ENCODE results near the gene PTPN4. TPM values are rescaled to one million over a fixed set of nuclear protein-coding genes. Genes with fewer than 3 reads are reported as not detected.

The PTPN4 gene
- polyA plus RNA-seq, 1 donor from 2014 or later, result 22.0 TPM

DNA sequence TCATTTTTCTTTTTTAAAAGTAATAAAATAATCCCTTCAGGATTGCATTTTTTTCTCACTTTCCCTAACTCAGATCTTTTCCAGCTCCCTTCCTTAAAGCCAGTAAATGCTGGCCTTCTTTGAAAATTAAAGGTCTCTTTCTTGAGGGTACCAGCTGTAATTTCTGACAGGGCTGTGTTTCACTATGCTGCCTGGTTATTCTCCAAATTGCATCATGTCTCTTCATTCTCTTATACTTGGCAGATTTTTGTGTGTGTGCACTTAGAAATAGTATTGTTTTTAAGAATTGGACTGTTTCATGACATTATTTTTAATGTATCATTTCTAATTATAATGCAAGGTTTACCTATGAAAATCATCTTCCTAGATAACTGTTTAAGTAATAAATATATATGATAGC is 181.1 kb downstream of the PTPN4 start:
- Histone ChIP-seq H3K27me3 (ENCODE audit: insufficient read depth, low read depth, low read length) (no peaks in the 10 kb centered on the region), H3K4me3 (ENCODE audit: low read length) (no peak overlapping the region), H4K20me1 (ENCODE audit: insufficient read depth) (no peaks in the 10 kb centered on the region), H3K79me2 (replicated peaks; ENCODE audit: insufficient read depth, low read length) (no peaks in the 10 kb centered on the region), H3K36me3 (ENCODE audit: insufficient read depth, low read length) (no peaks in the 10 kb centered on the region), H3K9ac (ENCODE audit: low read length) (no peak overlapping the region), H3K9me3 (ENCODE audit: low read length) (no peaks in the 10 kb centered on the region), H2AFZ (ENCODE audit: low read depth, low read length) (no peak overlapping the region), H3K27ac (ENCODE audit: low read length) (no peak overlapping the region), H3K9me2 (ENCODE audit: insufficient read depth, low read length) (no peaks in the 10 kb centered on the region), H3K4me2 (ENCODE audit: low read length) (no peak overlapping the region), H3F3A (ENCODE audit: insufficient read depth, low read length, poor library complexity, severe bottlenecking) (no peaks in the 10 kb centered on the region)
- no peak for TF ChIP-seq MXI1 (conservative IDR thresholded peaks at IDR 0.05; ENCODE audit: poor library complexity, severe bottlenecking)
- TF ChIP-seq, protein P1, sequence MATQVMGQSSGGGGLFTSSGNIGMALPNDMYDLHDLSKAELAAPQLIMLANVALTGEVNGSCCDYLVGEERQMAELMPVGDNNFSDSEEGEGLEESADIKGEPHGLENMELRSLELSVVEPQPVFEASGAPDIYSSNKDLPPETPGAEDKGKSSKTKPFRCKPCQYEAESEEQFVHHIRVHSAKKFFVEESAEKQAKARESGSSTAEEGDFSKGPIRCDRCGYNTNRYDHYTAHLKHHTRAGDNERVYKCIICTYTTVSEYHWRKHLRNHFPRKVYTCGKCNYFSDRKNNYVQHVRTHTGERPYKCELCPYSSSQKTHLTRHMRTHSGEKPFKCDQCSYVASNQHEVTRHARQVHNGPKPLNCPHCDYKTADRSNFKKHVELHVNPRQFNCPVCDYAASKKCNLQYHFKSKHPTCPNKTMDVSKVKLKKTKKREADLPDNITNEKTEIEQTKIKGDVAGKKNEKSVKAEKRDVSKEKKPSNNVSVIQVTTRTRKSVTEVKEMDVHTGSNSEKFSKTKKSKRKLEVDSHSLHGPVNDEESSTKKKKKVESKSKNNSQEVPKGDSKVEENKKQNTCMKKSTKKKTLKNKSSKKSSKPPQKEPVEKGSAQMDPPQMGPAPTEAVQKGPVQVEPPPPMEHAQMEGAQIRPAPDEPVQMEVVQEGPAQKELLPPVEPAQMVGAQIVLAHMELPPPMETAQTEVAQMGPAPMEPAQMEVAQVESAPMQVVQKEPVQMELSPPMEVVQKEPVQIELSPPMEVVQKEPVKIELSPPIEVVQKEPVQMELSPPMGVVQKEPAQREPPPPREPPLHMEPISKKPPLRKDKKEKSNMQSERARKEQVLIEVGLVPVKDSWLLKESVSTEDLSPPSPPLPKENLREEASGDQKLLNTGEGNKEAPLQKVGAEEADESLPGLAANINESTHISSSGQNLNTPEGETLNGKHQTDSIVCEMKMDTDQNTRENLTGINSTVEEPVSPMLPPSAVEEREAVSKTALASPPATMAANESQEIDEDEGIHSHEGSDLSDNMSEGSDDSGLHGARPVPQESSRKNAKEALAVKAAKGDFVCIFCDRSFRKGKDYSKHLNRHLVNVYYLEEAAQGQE (IDR thresholded peaks at IDR 0.05; ENCODE audit: borderline replicate concordance), result no peak
- TF ChIP-seq POLR2AphosphoS5 (IDR thresholded peaks at IDR 0.05), result no peak
- TF ChIP-seq EZH2 (IDR thresholded peaks at IDR 0.05; ENCODE audit: borderline replicate concordance, insufficient read depth, low read length, poor library complexity, severe bottlenecking), result no peak
- TF ChIP-seq EP300 (conservative IDR thresholded peaks at IDR 0.05; ENCODE audit: poor library complexity, severe bottlenecking), result no peak
- TF ChIP-seq, protein P2, sequence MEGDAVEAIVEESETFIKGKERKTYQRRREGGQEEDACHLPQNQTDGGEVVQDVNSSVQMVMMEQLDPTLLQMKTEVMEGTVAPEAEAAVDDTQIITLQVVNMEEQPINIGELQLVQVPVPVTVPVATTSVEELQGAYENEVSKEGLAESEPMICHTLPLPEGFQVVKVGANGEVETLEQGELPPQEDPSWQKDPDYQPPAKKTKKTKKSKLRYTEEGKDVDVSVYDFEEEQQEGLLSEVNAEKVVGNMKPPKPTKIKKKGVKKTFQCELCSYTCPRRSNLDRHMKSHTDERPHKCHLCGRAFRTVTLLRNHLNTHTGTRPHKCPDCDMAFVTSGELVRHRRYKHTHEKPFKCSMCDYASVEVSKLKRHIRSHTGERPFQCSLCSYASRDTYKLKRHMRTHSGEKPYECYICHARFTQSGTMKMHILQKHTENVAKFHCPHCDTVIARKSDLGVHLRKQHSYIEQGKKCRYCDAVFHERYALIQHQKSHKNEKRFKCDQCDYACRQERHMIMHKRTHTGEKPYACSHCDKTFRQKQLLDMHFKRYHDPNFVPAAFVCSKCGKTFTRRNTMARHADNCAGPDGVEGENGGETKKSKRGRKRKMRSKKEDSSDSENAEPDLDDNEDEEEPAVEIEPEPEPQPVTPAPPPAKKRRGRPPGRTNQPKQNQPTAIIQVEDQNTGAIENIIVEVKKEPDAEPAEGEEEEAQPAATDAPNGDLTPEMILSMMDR (IDR thresholded peaks at IDR 0.05; ENCODE audit: poor library complexity, severe bottlenecking), result no peak
- no peak for TF ChIP-seq RAD21 (conservative IDR thresholded peaks at IDR 0.05)
- TF ChIP-seq SMC3 (conservative IDR thresholded peaks at IDR 0.05; ENCODE audit: poor library complexity), result no peak
- TF ChIP-seq TAF1 (IDR thresholded peaks at IDR 0.05; ENCODE audit: low read depth), result no peak

DNA sequence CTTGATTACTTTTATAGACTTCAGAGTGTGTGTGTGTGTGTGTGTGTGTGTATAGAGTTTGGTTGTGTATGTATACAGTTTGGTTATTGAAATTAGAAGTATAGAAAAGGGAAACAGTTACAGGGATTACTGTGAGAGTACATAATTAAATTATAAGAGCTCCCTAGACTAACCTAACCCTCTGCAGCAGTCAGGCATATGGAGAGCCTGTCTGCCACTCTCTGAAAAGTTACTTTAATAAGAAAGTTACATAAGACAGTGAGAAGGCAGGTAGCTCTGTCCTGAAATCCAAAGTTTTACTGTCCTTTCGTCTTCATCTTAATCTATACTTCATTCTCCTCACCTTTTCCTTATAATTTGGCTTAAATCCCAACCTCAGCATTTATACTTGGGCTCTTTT is 181.7 kb downstream of the PTPN4 start:
- Histone ChIP-seq H3K4me2 (ENCODE audit: low read length) (no peak overlapping the region), H3K9ac (ENCODE audit: low read length) (no peak overlapping the region), H4K20me1 (ENCODE audit: insufficient read depth) (no peaks in the 10 kb centered on the region), H3K27me3 (ENCODE audit: insufficient read depth, low read depth, low read length) (no peaks in the 10 kb centered on the region), H3K79me2 (replicated peaks; ENCODE audit: insufficient read depth, low read length) (no peaks in the 10 kb centered on the region), H3K4me3 (ENCODE audit: low read length) (no peak overlapping the region), H3K9me3 (ENCODE audit: low read length) (no peaks in the 10 kb centered on the region), H3F3A (ENCODE audit: insufficient read depth, low read length, poor library complexity, severe bottlenecking) (no peaks in the 10 kb centered on the region), H3K9me2 (ENCODE audit: insufficient read depth, low read length) (no peaks in the 10 kb centered on the region), H3K27ac (ENCODE audit: low read length) (no peak overlapping the region), H2AFZ (ENCODE audit: low read depth, low read length) (no peak overlapping the region), H3K36me3 (ENCODE audit: insufficient read depth, low read length) (no peaks in the 10 kb centered on the region)
- no peak for TF ChIP-seq TAF1 (IDR thresholded peaks at IDR 0.05; ENCODE audit: low read depth)
- no peak for TF ChIP-seq MXI1 (conservative IDR thresholded peaks at IDR 0.05; ENCODE audit: poor library complexity, severe bottlenecking)
- TF ChIP-seq POLR2AphosphoS5 (IDR thresholded peaks at IDR 0.05), result no peak
- TF ChIP-seq RAD21 (conservative IDR thresholded peaks at IDR 0.05), result no peak
- no peak for TF ChIP-seq SMC3 (conservative IDR thresholded peaks at IDR 0.05; ENCODE audit: poor library complexity)
- TF ChIP-seq, protein P1 (IDR thresholded peaks at IDR 0.05; ENCODE audit: borderline replicate concordance), result no peak

Measured in neural cell (in vitro differentiated cells).